Stimulated activated CD8-positive, alpha-beta memory T cell treated with anti-CD3 and anti-CD28 coated beads, Interleukin-15, amount 100 ng/mL, for 48 hours (primary cell): Measurements from ENCODE around the gene TTC12.

Experiments used
- DNase-seq, 2 donors: peaks; one replicate each; pipeline ENCODE4 v3.0.0-alpha.2; 2020; ENCODE audit warnings: low read depth in 2 of 2

The TTC12 gene

DNA sequence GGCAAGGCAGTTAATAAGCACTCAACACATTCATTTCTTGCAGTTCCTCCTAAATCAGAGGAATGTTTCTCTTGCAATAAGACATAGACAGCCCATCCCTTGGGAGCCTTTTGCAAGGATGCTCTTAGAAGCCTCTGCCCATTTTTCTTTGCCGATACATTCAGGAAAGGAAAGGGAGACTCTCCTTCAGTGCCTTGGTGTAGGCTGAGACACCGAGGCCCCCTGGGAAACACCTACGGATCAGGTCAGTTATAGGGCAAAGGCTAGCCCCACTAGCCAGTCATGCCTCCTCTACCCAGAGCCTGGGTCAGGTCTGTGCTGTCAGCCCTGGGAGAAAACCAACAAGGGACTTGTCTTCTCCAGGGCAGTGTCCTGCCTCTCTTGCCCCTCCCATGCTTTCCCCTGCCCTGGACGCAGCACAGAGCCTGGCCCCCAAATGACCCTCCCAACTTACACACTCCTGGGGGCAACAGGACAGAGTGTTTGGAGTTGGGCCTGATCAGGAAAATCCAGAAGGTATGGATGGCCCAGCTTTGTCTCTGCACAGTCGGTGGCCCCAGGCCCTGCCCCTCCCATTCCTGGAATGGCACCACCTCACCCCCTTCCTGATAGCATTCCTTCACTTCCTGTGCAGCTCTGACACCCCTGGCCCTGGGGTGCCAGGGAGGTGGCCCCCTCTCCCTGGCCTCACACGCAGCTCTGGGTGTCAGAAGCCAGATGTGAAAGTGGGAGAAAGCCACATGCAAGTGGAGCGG lies 91.5 kb downstream of the TTC12 start:
- DNase-seq, result no peak

DNA sequence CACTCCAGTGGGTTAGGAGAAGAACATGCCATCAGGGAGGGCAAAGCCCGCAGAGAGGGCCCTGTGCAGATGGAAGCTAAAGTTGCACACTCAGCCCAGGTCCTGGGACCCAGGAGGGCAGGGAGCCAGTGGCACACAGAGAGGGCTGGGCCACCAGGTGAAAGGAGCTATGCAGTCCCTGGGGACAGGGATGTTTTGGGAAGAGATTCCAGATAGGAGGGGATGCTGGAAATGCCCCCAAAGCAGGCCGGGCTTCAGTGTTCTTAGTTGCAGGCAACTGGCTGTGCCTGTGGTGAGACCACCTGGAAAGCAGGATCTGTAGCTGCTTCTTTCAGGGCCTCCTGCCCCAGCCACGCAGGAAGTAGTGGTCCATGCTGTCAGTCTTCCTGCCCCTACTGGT lies 92.8 kb downstream of the TTC12 start:
- DNase-seq, result no peak

DNA sequence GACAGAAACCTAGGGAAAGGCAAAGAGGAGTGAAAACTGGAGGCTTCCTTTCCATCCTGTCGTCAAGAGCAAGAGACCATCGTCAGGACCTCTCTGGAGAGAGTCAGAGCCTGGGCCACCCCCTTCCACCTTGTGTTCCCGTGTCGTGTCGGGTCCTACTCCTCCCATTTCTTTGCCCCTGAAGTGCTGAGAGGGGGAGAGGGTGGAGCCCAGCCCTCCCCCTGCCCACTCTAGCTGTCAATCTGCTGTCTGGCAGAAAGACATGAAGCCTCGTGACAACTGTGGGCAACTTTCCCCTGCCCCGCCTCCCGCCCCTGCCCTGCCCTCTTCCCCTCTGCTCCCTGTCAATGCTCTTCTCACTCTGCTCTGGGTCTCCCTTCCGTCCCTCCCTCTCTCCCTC lies 93.8 kb downstream of the TTC12 start:
- DNase-seq, result no peak

- no peak for DNase-seq
Measured at GRCh38 chr11:113408887-113409286, 94.5 kb downstream of the TTC12 start.

GRCh38 chr11:113409526-113409925 lies 95.1 kb downstream of the TTC12 start:
- DNase-seq, result no peak

GRCh38 chr11:113410414-113411135 lies 96.2 kb downstream of the TTC12 start:
- DNase-seq, result no peak

DNA sequence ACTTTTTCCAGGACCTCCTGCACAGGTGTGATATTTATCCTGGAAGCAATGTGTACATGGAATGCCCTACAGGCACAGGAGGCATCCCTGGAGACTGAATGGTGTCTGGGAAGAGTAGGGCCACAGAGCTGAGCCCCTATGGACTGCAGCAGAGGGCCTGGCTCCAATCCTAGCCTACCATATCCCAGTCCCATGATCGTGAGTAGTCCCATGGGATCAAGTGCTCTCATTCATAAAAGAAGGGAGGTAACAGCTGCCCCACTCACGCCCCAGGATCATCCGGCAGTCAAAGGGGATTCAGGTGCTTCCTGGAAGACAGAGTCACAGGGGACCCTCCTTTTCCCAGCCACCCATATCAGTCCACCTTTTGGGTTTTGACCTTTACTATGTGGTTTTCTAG lies 97.2 kb downstream of the TTC12 start:
- DNase-seq, result no peak

DNA sequence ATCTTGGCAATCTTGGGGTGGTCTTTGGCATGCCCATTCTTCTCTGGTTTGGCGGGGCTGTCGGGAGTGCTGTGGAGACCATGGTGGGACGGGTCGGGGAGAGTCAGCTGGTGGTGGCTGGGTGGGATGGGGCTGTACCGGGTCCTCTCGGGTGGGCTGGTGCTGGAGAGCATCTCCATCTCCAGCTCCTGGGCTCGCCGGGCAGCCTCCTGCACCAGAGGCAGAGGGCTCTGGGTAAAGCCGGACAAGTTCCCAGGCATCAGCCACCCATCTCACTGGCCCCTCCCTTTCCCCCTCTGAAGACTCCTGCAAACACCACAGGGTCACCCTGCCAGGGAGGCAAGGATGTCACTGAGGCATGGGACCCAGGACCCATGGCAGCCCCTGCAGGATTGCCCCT lies 98.3 kb downstream of the TTC12 start:
- no peak for DNase-seq

- DNase-seq, result no peak
Measured at GRCh38 chr11:113415343-113415742, 101.0 kb downstream of the TTC12 start.
